OCI-LY1 (cell line): ENCODE measurements around the gene STON2.

Experiments used
- H2AFZ ChIP-seq: fragments of 200-600 bp; sonication (generic), shearing (Covaris generic); 2 replicates; pipeline ENCODE4 v1.6.0; 2014; ENCODE audit warnings: antibody characterized with exemption, mild to moderate bottlenecking, low read length
- H3F3A ChIP-seq: fragments of 200-600 bp; sonication (generic), shearing (Covaris generic); 2 replicates; pipeline ENCODE4 v1.6.0; 2014; ENCODE audit warnings: mild to moderate bottlenecking, antibody characterized with exemption, low read length, moderate library complexity; ENCODE audit not compliant: insufficient read depth
- H3K27ac ChIP-seq: fragments of 200-600 bp; sonication (generic); 2 replicates; pipeline ENCODE4 v1.5.1; 2014; ENCODE audit warnings: low read length, mixed run types, mild to moderate bottlenecking, low read depth; ENCODE audit not compliant: poor library complexity, severe bottlenecking
- H3K27me3 ChIP-seq: fragments of 200-600 bp; sonication (generic); 2 replicates; pipeline ENCODE4 v1.6.0; 2014; ENCODE audit warnings: antibody characterized with exemption, mild to moderate bottlenecking, low read length, moderate library complexity; ENCODE audit not compliant: insufficient read depth
- H3K36me3 ChIP-seq: fragments of 200-600 bp; sonication (generic); 2 replicates; pipeline ENCODE4 v1.6.1; 2014; ENCODE audit warnings: mild to moderate bottlenecking, antibody characterized with exemption, low read length, moderate library complexity, mixed read lengths; ENCODE audit not compliant: insufficient read depth
- H3K4me1 ChIP-seq: fragments of 200-600 bp; sonication (generic); 2 replicates; pipeline ENCODE4 v1.5.1; 2014; ENCODE audit warnings: mild to moderate bottlenecking, low read length, moderate library complexity; ENCODE audit not compliant: insufficient read depth, severe bottlenecking
- H3K4me2 ChIP-seq: fragments of 200-600 bp; sonication (generic), shearing (Covaris generic); 2 replicates; pipeline ENCODE4 v1.6.1; 2014; ENCODE audit warnings: low read length
- H3K4me3 ChIP-seq: fragments of 200-600 bp; sonication (generic); 2 replicates; pipeline ENCODE4 v1.5.1; 2014; ENCODE audit warnings: low read length, low read depth, mild to moderate bottlenecking, mixed read lengths; ENCODE audit not compliant: poor library complexity, severe bottlenecking
- H3K79me2 ChIP-seq: fragments of 200-600 bp; shearing (Covaris generic); 2 replicates; pipeline ENCODE4 v1.6.1; 2016; ENCODE audit warnings: mixed run types, low read length, mixed read lengths; ENCODE audit not compliant: insufficient read depth
- H3K9ac ChIP-seq: fragments of 200-600 bp; sonication (generic), shearing (Covaris generic); 2 replicates; pipeline ENCODE4 v1.6.1; 2014; ENCODE audit warnings: mild to moderate bottlenecking, low read length, mixed read lengths
- H3K9me2 ChIP-seq: fragments of 200-600 bp; sonication (generic), shearing (Covaris generic); 2 replicates; pipeline ENCODE4 v1.6.1; 2014; ENCODE audit warnings: low read depth, mild to moderate bottlenecking, low read length, mixed read lengths
- H3K9me3 ChIP-seq: fragments of 200-600 bp; shearing (Covaris generic); 2 replicates; pipeline ENCODE4 v1.6.1; 2014; ENCODE audit warnings: low read length, mixed read lengths
- H4K20me1 ChIP-seq: fragments of 200-600 bp; sonication (generic), shearing (Covaris generic); 2 replicates; pipeline ENCODE4 v1.6.0; 2016; ENCODE audit warnings: mild to moderate bottlenecking, low read length; ENCODE audit not compliant: insufficient read depth
- EZH2 ChIP-seq: fragments of 200-600 bp; sonication (generic), shearing (Covaris generic); IDR thresholded peaks from 2 replicates; pipeline ENCODE4 v1.8.0; 2017; ENCODE audit warnings: borderline replicate concordance, mixed run types, mild to moderate bottlenecking, antibody characterized with exemption, low read length, moderate library complexity, mixed read lengths
- TF ChIP-seq, protein P1 (sequence below): fragments of 200-600 bp; sonication (generic), shearing (Covaris generic); IDR thresholded peaks from 2 replicates; pipeline ENCODE4 v1.5.1; 2017; ENCODE audit warnings: mild to moderate bottlenecking, antibody characterized with exemption, low read length, moderate library complexity, mixed read lengths

Gene STON2

GRCh38 chr14:81367563-81367962 lies 32.6 kb downstream of the STON2 start:
- Histone ChIP-seq H3K9ac (no peak overlapping the region), H3K4me3 (no peak overlapping the region), H3K9me2 (no peaks in the 10 kb centered on the region), H2AFZ (no peak overlapping the region), H3K27me3 (no peaks in the 10 kb centered on the region), H3K9me3 (no peaks in the 10 kb centered on the region), H3F3A (no peaks in the 10 kb centered on the region), H3K36me3 (no peaks in the 10 kb centered on the region), H3K79me2 (no peaks in the 10 kb centered on the region), H3K4me1 (no peaks in the 10 kb centered on the region), H4K20me1 (no peaks in the 10 kb centered on the region), H3K27ac (no peak overlapping the region), H3K4me2 (no peak overlapping the region)
- no peak for TF ChIP-seq EZH2
- TF ChIP-seq, protein P1, sequence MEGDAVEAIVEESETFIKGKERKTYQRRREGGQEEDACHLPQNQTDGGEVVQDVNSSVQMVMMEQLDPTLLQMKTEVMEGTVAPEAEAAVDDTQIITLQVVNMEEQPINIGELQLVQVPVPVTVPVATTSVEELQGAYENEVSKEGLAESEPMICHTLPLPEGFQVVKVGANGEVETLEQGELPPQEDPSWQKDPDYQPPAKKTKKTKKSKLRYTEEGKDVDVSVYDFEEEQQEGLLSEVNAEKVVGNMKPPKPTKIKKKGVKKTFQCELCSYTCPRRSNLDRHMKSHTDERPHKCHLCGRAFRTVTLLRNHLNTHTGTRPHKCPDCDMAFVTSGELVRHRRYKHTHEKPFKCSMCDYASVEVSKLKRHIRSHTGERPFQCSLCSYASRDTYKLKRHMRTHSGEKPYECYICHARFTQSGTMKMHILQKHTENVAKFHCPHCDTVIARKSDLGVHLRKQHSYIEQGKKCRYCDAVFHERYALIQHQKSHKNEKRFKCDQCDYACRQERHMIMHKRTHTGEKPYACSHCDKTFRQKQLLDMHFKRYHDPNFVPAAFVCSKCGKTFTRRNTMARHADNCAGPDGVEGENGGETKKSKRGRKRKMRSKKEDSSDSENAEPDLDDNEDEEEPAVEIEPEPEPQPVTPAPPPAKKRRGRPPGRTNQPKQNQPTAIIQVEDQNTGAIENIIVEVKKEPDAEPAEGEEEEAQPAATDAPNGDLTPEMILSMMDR, result no peak

GRCh38 chr14:81366884-81367283 lies 33.2 kb downstream of the STON2 start:
- Histone ChIP-seq H3K9ac (no peak overlapping the region), H3K36me3 (no peaks in the 10 kb centered on the region), H2AFZ (no peak overlapping the region), H3F3A (no peaks in the 10 kb centered on the region), H3K79me2 (no peaks in the 10 kb centered on the region), H3K4me1 (no peaks in the 10 kb centered on the region), H3K4me2 (no peak overlapping the region), H3K9me2 (no peaks in the 10 kb centered on the region), H3K4me3 (no peak overlapping the region), H3K27me3 (no peaks in the 10 kb centered on the region), H4K20me1 (no peaks in the 10 kb centered on the region), H3K9me3 (no peaks in the 10 kb centered on the region), H3K27ac (no peak overlapping the region)
- TF ChIP-seq, protein P1, result no peak
- no peak for TF ChIP-seq EZH2

GRCh38 chr14:81366214-81366613 lies 33.9 kb downstream of the STON2 start:
- Histone ChIP-seq H3K4me3 (no peak overlapping the region), H3K4me2 (no peak overlapping the region), H2AFZ (no peak overlapping the region), H3K9ac (no peak overlapping the region), H3F3A (no peaks in the 10 kb centered on the region), H3K9me2 (no peaks in the 10 kb centered on the region), H3K4me1 (no peaks in the 10 kb centered on the region), H3K79me2 (no peaks in the 10 kb centered on the region), H4K20me1 (no peaks in the 10 kb centered on the region), H3K27me3 (no peaks in the 10 kb centered on the region), H3K27ac (no peak overlapping the region), H3K36me3 (no peaks in the 10 kb centered on the region), H3K9me3 (no peaks in the 10 kb centered on the region)
- TF ChIP-seq, protein P1, result no peak
- TF ChIP-seq EZH2, result no peak
